ENCODE data around the gene STKLD1.

DNA sequence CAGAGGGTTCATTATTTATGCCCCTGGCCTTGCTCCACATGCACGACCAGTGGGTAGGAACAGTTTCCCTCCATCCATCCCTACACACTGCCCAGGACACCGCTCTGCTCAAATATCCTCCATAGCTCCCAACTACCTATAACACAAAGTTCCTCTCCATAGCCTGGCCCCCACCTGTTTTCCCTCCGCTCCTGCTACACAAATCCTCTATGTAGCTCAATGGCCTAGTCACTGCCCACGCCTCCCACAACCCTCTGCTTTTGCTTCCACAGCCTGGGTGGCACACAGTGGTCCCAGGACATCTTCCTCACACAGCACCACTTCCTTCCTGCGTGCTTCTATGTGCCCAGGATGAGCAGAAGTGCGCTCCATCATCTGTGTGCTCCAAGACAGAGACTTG, 21.2 kb downstream of the STKLD1 start:
- no peak for TF ChIP-seq POLR2A (IDR thresholded peaks at IDR 0.05)
- TF ChIP-seq, protein P1, sequence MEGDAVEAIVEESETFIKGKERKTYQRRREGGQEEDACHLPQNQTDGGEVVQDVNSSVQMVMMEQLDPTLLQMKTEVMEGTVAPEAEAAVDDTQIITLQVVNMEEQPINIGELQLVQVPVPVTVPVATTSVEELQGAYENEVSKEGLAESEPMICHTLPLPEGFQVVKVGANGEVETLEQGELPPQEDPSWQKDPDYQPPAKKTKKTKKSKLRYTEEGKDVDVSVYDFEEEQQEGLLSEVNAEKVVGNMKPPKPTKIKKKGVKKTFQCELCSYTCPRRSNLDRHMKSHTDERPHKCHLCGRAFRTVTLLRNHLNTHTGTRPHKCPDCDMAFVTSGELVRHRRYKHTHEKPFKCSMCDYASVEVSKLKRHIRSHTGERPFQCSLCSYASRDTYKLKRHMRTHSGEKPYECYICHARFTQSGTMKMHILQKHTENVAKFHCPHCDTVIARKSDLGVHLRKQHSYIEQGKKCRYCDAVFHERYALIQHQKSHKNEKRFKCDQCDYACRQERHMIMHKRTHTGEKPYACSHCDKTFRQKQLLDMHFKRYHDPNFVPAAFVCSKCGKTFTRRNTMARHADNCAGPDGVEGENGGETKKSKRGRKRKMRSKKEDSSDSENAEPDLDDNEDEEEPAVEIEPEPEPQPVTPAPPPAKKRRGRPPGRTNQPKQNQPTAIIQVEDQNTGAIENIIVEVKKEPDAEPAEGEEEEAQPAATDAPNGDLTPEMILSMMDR (IDR thresholded peaks at IDR 0.05) = no peak
